GM19043 (cell line): Measurements from ENCODE around the gene MUC12.
"Not testable (repeated sequence)": the region's sequence is repeated elsewhere in the genome, so short reads cannot be mapped to it uniquely, and the experiment has no call there.

Source experiments
- ATAC-seq: cut with Tn5 transposase; IDR thresholded peaks from one replicate; pipeline ENCODE4 v1.9.1; 2021; ENCODE audit warnings: low read depth; ENCODE audit not compliant: unreplicated experiment

MUC12 gene

DNA sequence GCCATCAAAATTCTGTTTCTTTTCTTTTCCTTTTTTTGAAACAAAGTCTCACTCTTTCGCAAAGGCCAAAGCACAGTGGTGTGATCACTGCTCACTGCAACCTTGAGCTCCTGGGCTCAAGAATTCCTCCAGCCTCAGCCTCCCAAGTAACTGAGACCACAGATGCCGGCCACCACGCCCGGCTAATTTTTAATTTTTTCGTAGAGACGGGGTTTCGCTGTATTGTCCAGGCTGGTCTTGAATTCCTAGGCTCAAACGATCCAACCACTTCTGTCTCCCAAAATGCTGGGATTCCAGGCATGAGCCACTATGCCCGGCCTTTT is 90.2 kb downstream of the MUC12 start:
- no peak for ATAC-seq

DNA sequence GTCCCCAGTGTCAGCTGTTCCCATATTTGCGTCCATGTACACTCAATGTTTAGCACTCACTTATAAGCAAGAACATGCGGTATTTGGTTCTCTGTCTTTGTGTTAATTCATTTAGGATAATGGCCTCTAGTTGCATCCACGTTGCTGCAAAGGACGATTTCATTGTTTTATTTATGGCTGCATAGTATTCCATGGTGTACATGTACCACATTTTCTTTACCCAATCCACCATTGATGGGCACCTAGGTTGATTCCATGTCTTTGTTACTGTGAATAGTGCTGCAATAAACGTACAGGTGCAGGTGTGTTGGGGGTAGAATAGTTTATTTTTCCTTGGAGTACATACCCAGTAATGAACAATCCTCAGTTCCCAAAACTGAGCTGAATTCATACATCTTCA is 91.6 kb downstream of the MUC12 start:
- no peak for ATAC-seq

DNA sequence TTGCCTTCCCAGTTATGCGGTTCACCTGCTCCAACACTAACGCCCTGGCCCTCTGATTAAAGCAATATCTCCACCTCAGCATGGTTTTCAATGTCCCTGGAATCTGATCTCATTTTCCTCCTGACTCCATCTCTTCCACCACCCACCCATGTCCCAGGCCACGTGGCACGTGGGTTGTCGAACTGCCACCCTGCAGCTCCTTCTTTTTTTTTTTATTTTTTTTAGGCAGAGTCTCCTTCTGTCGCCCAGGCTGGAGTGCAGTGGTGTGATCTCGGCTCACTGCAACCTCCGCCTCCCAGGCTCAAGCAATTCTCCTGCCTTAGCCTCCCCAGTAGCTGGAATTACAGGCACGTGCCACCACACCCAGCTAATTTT is 94.8 kb downstream of the MUC12 start:
- not testable (repeated sequence) for ATAC-seq

DNA sequence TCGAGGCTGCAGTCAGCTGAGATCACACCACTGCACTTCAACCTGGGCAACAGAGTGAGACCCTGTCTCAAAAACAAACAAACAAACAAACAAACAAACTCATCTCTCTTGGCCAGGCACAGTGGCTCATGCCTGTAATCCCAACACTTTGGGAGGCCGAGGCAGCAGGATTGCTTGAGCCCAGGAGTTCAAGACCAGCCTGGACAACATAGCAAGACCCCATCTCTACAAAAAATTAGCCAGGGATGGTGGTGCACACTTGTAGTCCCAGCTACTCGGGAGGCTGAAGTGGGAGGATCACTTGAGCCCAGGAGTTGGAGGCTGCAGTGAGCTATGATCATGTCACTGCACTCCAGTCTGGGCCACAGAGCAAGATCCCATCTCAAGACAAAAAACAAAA is 95.8 kb downstream of the MUC12 start:
- not testable (repeated sequence) for ATAC-seq

DNA sequence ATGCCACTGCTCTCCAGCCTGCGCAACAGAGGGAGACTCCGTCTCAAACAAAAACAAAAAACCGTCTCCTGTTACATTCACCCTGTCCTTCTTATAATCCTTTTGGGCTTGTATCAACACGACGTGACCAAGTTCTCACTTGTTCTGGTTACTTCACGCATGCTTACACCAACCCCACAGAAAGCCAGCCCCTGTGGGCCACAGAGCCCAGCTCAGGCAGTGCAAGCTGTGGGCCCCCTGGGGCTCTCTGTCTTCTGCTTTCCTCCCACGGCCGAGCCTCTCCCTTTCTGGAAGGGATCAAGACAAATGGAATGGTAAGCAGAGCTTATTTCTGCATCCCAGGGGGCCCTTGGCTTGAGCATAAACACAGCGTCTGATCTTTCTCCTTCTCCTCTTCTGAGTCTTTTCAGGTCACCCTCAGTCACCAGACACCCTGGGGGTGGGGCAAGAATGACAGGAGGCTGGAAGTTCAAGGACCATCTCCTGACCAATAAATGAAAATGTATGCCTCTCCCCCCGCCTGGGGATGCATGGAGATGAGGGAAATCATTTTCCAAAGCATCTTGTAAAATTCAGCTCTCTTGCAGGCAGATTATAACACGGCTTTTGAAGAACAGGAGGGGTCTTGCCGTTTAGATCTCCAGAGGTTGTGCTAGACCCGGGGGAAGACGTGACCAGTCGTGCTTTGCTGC is 96.9 kb downstream of the MUC12 start:
- no peak for ATAC-seq

DNA sequence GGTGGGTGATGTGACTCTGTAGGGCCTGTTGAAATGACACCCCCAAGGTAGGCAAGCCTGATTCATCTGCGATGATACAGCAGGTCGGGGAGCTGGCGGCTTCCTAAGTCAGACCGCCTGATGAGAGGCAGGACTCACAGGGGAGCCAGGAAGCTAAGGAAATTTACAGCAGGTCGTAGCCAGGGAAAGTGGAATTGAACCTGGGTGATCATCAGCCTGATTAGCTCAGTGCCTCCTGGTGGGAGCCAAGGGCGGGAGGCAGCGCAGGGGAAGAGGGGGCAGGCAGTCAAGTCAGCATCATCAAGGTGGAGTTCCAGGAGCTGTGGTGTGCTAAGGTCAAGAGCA is 97.4 kb downstream of the MUC12 start:
- no peak for ATAC-seq

DNA sequence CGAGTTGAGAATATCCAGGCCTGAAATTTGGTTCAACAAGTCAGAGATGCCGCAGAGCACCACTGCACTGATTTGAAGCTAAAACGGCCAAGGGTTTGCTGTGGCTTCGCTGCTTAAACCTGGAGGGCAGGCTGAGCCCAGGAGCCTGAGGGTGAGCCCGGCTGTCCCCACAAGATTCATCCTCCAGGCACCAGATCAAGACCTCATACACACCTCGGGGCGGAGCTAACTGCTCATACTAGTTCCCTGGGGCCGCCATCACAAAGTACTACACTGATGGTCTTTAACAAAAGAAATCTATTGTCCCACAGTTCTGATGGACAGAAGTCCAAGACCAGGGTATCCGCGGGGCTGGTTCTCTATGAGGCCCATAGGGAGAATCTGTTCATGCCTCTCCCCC is 99.0 kb downstream of the MUC12 start:
- ATAC-seq, result no peak
